Activated CD4-positive, alpha-beta T cell treated with anti-CD3 and anti-CD28 coated beads for 1 hour (primary cell): ENCODE data around the gene PLEKHA5.
A peak's percentile ranks its signal among the peaks of the same experiment; 100 is the strongest.

Experiments used
- DNase-seq: peaks from one replicate; pipeline ENCODE4 v3.0.0-alpha.2; 2020

Gene PLEKHA5

DNA sequence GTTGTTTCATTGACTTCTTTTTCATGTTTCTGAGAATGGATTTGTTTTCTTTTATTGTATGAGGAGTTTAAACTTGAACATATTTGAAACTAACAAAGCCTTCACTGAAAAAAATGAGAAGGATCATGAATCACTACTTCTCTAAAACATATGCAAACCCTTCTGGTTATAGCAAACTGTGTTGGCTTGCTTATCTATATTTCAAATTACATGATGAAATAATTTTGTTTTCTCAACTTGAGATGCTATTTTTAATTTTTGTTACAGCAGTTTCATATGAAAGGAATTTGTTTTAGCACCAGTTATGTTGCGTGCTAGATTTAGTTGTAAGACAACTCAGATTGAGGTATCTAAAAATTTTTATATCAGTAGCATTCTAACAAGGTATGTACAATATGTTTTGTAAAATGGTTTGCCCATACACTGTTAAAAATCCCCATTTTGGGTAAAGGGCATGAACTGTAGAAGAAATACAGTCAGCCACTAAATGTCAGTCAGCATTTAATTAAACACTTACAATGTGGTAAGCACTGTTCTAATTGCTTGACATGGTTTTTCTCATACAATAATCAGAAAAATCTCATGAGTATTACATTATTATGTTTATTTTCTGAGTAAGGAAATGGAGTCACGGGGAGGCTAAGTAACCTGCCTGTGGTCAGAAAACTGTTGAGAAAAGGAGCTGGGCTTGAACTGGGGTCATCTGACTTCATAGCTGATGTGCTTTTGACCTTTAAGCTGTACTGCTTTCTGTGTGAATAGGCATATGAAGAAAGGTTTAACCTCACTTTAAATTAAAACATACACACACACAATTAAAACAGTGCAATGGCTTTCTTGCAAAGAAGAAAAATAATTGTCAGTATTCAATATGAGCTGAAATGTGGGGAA is 105.7 kb downstream of the PLEKHA5 start:
- DNase-seq: no peak

DNA sequence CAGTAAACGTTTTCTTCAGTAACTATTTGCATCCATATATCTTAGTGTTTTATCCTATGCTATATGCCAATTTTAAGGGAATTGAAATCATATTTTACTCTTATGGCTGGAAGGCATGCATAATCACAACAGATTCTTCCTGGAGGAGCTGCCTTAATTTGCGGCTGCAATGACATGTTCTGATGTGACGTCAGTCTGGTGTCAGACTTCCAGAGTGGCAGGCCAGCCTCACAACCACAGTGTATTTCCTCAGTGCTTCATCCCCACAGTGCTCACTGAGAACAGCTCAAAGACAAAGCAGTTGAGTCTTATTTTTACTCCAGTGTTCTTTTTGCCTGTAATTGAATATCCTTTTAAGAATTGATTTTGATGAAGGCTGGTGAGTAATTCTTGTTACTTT is 107.1 kb downstream of the PLEKHA5 start:
- no peak for DNase-seq

DNA sequence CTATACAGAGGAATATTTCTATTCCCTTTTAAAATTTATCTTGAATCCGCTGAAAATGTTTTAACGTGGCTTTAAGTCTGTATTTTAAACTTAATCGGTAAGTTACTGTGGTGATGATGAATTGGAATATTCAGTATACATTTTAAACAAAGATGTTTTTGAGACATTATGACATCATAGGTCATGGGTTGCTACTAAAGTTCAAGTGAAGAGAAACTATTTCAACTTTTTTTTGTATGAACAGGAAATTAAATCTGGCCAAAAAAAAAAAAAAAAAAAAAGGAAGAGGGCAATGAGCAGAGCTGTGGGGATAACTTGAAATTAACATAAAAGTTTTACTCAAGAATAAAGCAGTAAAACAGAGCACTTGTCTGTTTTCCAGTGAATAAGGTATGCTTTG is 109.0 kb downstream of the PLEKHA5 start:
- no peak for DNase-seq

DNA sequence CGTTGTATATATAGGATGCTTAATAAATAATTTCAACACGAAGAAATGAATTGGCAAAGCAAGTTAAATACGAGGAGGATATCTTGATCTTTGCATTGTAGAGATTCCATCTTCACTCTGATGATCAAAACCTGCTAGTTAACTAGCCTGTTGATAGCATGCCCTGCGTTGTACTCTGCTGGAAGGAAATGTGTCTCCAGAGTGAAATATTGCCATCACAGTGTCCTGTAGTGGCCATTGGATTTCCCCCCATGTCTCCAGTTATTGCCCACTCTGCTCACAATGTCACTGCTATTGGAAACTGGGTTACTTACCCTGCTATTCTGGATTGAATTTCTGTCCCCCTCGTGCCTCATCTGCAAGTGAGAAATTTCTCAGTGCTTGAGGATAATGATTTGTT is 109.6 kb downstream of the PLEKHA5 start:
- no peak for DNase-seq

DNA sequence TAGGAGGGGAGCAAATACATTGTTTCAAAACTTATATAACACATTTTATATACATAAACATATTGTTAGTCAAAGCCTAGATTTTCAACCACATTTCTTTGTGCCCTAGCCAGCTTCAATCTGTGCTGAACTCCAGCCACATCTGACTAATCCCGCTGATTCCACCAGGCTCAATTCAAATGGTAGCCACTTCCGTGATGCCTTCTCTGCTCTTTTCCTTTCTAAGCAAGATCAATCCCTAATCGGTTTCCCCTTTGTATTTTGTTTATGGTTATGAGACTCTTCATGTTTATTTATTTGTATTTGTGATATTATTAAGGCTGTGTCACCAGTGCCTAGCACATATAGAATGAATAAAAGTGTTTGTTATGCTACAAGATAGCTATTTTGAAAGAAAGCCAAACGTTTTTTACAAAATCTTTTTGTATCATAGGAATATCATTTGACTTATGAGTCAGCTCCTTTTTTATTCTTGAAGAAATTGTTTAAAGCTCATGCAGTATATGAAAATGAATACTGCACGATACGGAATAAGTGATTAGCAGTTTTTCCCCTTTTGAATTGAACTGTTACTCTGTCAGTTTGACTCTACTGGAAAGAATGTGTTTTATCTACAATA is 110.2 kb downstream of the PLEKHA5 start:
- no peak for DNase-seq

DNA sequence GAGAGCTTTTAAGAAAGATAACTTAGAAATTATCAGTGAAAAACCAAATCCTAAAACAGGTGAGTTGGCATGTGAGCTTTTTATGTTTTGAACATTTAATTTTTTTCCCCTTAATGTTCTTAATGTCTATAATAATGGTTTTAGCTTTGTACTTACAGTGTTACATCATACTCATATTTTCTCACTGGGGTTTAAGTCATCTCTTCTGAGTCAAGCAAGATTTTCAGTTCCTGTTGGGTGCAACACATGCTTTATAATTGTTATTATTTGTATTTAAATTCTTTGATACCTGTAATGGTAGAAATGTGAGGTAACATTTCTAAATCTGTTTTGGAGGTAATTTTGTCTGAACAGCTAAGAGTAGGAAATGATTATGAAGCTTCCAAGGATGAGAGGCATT is 113.0 kb downstream of the PLEKHA5 start:
- no peak for DNase-seq

DNA sequence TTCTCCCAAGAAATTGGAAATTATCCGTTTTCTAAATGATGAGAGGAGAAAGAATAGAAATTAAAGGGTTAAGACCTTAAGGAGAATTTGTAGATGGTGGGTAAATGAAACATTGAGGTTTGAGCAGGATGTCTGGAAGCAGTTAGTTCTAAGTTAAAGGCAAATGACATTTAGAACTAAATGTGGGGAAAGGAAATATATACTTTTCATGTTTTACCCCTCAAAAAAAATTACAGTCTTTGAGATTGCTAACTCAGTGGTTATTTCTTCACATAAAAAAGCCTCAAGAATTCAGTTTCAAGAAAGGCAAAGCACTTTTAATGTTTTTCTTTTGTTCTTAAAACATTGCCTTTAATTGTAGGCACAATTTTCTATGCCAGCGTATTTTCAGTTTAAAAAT is 114.0 kb downstream of the PLEKHA5 start:
- no peak for DNase-seq

DNA sequence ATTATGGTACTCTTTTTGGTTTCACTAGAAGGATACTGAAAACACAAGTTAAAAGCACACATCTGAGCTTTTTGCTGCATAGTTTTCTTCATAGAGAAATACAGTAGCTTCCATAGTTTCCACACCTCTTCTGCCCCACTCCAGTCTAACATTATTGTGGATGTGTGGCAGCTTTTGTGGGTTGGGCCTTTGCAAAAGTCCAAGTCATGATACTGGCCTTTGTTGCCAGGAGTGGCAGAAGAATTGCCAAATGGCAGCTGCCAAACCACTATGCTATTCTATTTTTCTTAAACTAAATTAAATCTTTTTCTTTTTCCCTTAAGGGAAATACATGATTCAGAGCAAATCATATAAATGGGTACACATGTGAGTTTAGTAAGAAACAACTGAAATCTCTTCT is 114.8 kb downstream of the PLEKHA5 start:
- DNase-seq: no peak

DNA sequence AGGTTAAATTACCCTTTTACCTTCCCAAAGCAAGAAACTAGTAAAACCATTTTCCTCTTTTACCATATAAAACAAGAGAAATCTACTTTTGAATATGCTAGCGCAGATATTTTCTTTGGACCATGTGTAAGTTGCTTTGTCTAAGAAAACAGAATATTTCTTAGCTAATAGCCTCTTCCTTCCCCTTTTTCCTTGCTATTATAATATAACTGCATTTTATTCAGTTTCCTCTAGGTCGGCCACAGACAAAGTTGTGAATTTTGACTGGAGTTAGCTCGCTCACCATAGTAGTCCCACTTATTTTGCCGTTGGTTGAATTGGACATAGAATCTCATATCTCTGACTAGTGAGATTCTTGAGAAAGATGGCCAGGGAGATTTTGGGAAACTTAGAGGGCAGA is 115.6 kb downstream of the PLEKHA5 start:
- DNase-seq: no peak

DNA sequence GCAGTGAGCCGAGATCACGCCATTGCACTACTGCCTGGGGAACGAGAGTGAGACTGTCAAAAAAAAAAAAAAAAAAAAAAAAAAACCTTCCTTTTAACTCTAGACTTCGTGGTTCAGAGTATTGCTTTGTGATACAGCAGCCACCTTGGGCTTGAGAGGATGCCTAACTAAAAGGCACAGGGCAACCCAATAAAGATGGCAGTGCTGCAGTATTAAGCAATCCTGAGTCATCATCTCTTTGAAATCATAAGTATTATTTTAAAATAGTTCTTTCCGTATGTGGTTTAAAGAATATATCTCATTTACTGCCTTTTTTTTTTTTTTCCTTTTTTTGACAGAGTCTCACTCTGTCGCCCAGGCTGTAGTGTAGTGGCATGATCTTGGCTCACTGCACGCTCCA is 116.1 kb downstream of the PLEKHA5 start:
- DNase-seq: no peak

DNA sequence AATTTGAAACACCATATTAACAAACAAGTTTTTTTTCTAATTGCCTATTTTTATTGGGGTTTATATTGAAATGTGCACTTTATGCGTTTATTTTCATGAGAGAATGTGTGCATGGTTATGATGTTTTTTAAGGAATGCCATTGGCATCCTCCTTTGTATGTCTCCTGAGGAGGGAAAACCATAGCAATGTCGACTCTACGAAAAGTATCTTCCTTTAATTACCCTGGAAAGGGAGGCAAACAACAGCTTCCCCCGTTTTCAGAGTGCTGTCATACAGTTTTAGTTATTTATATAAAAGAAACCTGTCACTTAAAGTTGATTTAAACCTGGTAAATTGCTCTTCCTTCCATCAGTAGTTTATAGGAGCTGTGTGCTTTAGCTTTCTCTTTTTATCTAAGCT is 117.4 kb downstream of the PLEKHA5 start:
- DNase-seq: no peak

DNA sequence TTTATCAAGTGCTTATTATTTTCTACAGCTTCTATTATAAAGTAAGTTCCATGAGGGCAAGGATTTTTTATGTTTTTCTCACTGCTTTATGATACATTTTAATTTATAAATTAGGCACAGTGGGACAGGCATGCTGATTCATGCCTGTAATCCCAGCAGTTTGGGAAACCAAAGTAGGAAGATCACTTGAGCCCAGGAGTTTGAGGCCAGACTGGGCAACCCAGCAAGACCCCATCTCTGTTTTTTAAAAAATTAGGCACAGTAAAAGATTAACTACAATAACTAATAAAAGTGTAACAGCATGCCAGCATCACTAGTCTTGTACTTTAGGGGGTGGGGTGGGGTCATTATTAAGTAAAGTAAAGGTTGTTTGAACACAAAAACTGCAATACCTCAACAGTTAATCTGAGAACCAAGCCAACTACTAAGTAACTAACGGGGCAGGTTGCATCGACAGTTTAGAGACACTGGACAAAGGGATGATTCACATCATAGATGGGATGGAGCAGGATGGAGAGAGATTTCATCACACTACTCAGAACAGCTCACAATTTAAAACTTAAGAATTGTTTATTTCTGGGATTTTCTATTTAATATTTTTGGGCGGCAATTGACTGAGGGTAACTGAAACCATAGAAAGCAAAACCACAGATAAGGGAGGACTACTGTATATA is 119.5 kb downstream of the PLEKHA5 start:
- no peak for DNase-seq

DNA sequence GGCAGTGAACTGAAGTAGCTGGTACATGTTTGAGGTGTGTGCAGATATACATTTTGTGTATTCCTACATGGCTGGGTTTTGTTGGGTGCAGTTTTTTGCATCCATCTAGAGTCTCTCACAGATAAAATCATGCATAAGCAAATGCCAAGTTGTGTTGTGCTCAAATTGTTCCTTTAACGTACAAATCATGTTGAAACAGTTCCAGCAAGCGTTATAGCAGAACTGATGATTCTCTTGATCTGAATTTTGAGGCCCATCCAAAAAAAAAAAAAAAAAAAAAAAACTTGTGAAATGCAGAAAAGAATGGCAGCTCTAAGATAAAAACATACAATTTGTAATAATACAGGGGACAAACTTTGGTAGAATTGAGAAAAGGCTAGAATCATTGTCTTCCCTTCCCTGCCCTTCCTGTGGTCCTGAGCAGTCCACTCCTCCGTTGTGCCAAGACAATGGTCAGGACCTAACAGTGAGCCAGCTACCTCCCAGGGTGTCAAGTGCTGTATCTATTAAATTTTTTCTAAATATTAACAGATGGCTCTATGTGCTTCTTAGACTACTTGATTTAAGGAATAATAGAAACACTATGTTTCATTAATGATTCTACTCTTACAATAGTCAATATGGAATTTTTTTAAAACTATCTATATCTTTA is 122.1 kb downstream of the PLEKHA5 start:
- DNase-seq: no peak

DNA sequence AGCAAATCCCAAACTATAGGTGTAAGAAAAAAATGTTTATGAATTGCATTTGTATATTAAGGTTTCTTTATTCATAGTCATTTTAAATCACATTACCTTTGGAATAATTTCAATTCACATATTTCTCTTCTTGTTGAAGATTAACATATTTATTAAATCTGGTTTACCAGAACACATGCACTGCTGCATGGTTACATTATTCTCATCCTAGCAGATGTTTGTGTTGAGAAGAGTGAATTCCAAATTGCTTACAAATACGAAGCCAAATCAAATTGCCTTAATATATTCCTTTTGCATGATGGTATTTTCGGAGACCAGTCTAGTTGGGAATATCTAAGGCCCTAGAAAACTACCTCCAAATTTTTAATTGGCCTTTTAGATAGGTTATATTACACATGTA is 130.6 kb downstream of the PLEKHA5 start:
- DNase-seq: no peak

DNA sequence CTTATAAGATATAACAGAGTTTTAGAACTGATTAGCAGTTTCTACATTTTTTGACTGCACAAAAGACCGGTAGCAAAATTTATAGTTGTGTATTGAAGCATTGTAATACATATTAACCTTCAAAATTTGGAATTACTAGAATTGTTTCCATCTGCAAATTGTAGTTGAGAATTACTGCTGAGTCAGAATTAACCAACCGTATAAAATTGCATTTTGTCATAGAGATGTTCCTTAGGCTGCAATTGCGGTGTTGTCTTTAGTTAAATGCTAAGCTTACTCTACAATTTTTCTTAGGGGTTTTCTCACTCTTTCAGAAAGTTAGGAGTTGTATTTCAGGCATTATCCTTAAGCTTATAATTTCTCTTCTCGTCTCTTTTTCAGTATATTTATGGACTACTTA is 132.2 kb downstream of the PLEKHA5 start:
- DNase-seq: no peak

DNA sequence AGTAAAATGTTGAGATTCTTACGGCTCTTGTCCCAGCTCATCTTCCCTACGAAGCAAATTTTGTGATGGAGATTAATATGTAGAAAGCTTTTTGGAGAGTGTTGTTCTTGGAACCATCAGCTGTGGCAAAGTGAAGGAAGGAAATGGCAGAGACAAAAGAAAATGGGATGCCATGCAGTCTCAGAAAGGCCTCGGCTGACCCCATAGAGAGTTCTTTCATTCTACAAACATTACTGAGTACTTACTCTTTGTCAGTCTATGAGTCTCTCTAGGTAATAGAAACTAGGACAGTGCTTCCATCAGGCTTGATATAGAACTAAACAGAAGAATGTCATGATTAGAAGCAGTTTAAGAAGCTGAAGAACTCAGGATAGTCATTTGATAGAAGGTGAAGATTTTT is 134.1 kb downstream of the PLEKHA5 start:
- no peak for DNase-seq

DNA sequence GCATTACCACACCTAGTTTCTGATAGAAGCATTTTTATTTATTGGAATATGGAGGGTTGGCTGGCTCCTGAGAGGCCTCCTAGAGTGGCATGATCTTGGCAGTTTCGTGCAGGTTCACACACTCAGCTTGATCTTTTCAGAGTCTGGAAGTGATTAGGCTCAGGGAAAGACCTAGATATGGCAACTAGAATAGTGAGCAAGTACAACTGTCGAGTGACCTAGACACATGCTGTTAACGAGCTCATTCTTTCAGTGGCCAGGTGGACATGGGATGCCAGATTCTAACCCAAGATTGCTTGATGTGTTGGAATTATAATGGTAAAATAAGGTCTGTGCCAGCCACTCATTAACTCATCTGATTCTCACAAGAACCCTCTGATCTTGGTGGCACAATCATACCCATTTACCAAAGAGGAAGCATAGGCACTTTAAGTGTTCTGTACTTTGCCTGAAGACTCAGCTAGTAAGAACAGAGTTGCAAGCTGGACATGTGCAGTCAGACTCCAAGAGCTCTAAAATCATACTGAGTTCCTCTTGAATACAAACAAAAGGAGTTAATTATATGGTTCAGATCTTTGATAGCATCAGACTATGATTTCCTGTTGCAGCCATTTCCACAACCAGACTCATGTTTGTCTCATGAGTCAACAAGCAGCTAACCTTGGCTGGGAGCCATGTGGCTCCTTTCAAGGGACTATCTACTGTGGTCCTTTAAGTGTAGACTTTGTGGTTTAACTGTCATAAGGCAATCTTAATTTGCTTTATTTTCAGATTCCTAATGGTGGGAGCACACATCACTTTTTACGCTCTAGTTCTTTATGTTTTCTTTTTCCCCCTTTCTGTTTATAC is 144.2 kb downstream of the PLEKHA5 start:
- peak; percentile 33 for DNase-seq

DNA sequence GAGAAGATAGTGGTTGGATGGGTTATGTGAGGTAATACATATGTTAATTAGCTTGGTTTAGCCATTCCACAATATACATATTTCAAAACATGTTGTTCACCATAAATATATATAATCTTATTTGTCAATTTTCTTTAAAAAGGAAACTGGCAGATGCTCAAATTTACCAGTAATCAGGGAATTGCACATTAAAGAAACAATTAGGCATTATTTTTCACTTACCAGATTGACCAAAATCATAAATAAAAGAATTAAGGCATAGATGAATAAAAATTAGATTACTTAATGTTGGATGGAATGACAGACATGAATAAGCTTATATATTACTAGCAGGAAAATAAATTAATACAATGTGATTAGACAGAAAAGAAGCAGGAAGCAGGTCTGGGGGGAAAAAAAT is 147.2 kb downstream of the PLEKHA5 start:
- DNase-seq: no peak

DNA sequence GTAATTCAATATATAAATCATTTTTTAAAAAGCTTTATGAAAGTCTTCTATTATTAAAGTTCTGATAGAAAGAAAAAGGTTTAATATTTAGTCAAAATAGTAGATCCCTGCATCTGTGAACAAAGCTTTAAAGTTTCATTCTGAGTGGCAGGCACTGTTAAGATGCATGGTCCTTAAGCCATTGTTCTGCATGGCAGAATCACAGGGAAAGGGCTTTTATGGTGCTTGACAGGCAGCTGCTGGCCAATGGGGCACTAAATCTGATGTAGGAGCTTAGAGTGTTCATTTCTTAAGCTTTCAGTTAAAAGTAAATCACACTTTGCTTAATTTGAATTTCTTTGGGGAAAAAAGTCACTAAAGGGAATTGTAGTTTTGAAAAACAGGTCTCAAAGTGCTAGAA is 148.2 kb downstream of the PLEKHA5 start:
- DNase-seq: no peak

DNA sequence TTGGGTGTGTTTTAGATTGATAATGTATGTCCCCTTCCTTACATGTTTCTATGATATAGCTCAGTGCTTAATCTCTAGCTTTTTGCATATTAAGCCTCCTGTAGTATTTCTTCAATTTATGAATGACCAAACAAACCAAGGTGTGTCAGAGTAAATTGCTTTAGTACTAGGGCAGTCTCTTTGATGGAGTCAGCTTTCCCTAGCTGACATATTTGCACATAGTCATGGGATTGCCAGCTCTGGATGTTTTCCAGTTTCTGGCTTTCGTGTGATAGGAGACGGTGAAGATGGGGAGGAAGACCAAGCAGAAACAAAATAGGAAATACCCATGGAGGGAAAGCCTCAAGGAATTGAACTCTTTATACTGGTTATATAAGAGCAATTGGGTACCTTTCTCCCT is 148.9 kb downstream of the PLEKHA5 start:
- no peak for DNase-seq

DNA sequence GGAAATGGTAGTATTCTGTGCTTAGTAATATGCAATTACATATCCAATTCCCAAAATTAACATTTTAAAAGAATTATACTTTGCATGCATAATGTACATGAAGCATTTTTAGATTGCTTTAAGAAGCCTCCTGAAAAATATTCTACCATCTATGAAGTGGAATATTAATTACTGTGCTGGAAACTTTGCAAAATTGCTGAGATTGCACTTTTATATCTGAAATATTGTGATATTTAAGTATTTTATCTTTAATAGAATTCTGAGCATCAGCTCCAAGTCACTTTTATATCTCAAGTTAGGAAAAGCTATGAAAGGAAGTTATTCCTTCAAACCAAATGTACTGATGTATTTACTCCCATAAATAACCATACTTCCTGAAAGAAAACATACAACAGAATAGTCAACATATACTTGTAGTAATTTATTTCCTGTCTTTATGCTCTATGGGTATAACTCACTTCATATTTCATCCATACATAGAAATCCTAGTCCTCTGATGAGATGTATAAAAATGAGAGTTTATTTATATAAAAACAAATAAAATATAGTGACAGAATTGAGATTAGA is 152.7 kb downstream of the PLEKHA5 start:
- DNase-seq: no peak

DNA sequence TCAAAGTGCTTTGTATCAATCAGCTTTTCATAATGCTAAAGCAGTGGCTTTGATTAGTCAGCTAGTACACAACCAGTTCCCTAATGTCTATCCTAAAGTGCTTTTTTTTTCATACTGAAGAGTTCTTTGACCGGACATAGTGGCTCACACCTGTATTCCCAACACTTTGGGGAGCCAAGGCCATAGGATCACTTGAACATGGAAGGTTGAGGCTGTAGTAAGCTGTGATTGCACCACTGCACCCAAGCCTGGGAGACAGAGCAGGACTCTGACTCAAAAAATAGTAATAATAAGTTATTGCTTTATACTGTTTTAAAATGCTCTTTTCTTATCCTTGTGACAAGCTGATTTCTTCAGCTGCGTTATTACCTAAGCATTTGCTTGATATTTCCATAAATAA is 155.1 kb downstream of the PLEKHA5 start:
- DNase-seq: no peak
